Stimulated activated CD4-positive, alpha-beta T cell treated with anti-CD3 and anti-CD28 coated beads, TNF-alpha, amount 100 ng/mL, for 1 hour (primary cell): Measurements from ENCODE around the gene GNG3.
"Not testable (repeated sequence)": the region's sequence is repeated elsewhere in the genome, so short reads cannot be mapped to it uniquely, and the experiment has no call there.

ENCODE experiments used
- DNase-seq, 3 donors: peaks; one replicate each; pipeline ENCODE4 v3.0.0-alpha.2; 2020; ENCODE audit warnings: low read depth in 3 of 3, low spot score in 1 of 3

Gene GNG3

GRCh38 chr11:62687508-62688396, 19.7 kb upstream of the GNG3 start:
- no peak for DNase-seq

- no peak for DNase-seq
These were observed 19.0 kb upstream of the GNG3 start for GRCh38 chr11:62688491-62688890.

GRCh38 chr11:62689421-62690183, 17.9 kb upstream of the GNG3 start, which contains the start of gene LRRN4CL:
Gene LRRN4CL, minus strand, starts transcription at chr11:62689530. Its CDS starts 1,022 bp downstream, at chr11:62688508.
- no peak for DNase-seq

- DNase-seq = not testable (repeated sequence)
These were observed 13.9 kb upstream of the GNG3 start for GRCh38 chr11:62693624-62694023.

- peak; percentile 42 to 63 (median 59) for DNase-seq
These were observed 12.9 kb upstream of the GNG3 start for GRCh38 chr11:62694455-62695167.

GRCh38 chr11:62702246-62702645, 5.2 kb upstream of the GNG3 start:
- DNase-seq = no peak

GRCh38 chr11:62703921-62704320, 3.6 kb upstream of the GNG3 start:
- not testable (repeated sequence) for DNase-seq

- DNase-seq = no peak
These were observed 2.1 kb upstream of the GNG3 start for GRCh38 chr11:62705413-62705812.

- DNase-seq = peak; percentile 88 to 93 (median 91)
These were observed 1.3 kb upstream of the GNG3 start for GRCh38 chr11:62705880-62706849.

GRCh38 chr11:62706850-62707247, 627 bp upstream of the GNG3 start:
- DNase-seq = no peak

GRCh38 chr11:62708392-62708791, 916 bp downstream of the GNG3 start:
- DNase-seq = no peak

GRCh38 chr11:62708793-62709192, 1.3 kb downstream of the GNG3 start:
- DNase-seq = no peak

GRCh38 chr11:62709247-62710000, 1.9 kb downstream of the GNG3 start:
- DNase-seq = peak; percentile 85 to 95 (median 93)

GRCh38 chr11:62710001-62710345, 2.5 kb downstream of the GNG3 start:
- no peak for DNase-seq

- no peak for DNase-seq
These were observed 4.9 kb downstream of the GNG3 start for GRCh38 chr11:62712276-62712812.

GRCh38 chr11:62712861-62713260, 5.4 kb downstream of the GNG3 start:
- DNase-seq = no peak

- no peak for DNase-seq
These were observed 5.9 kb downstream of the GNG3 start for GRCh38 chr11:62713343-62713742.

GRCh38 chr11:62715150-62716130, 8.0 kb downstream of the GNG3 start:
- no peak for DNase-seq
